ENCODE data around the gene SF3A2.

SF3A2 gene

GRCh38 chr19:2192862-2193261, 43.8 kb upstream of the SF3A2 start:
- TF ChIP-seq ZFP3 (CRISPR knock-in tag; IDR thresholded peaks at IDR 0.05) (no peak), ISL1 (CRISPR knock-in tag; IDR thresholded peaks at IDR 0.05) (no peak), ZC3H10 (CRISPR knock-in tag; IDR thresholded peaks at IDR 0.05) (no peak)
- ATAC-seq: no peak

- ATAC-seq: no peak
- no peak for TF ChIP-seq ZFP30 (CRISPR knock-in tag; IDR thresholded peaks at IDR 0.05)
- TF ChIP-seq CSDC2 (CRISPR knock-in tag; IDR thresholded peaks at IDR 0.05): no peak
- TF ChIP-seq ZC3H10 (CRISPR knock-in tag; IDR thresholded peaks at IDR 0.05): no peak
- TF ChIP-seq ISL1 (CRISPR knock-in tag; IDR thresholded peaks at IDR 0.05): no peak
- no peak for TF ChIP-seq ZNF565 (CRISPR knock-in tag; conservative IDR thresholded peaks at IDR 0.05; ENCODE audit: low read depth)
- TF ChIP-seq OSR1 (CRISPR knock-in tag; IDR thresholded peaks at IDR 0.05): no peak
- no peak for TF ChIP-seq POU6F1 (CRISPR knock-in tag; IDR thresholded peaks at IDR 0.05; ENCODE audit: borderline replicate concordance, low read depth)
- TF ChIP-seq ZFP3 (CRISPR knock-in tag; IDR thresholded peaks at IDR 0.05): no peak
- no peak for TF ChIP-seq CSRNP3 (CRISPR knock-in tag; IDR thresholded peaks at IDR 0.05)
- TF ChIP-seq CREB5 (CRISPR knock-in tag; IDR thresholded peaks at IDR 0.05; ENCODE audit: low read depth): no peak
- TF ChIP-seq ZNF70 (CRISPR knock-in tag; IDR thresholded peaks at IDR 0.05): no peak
- no peak for TF ChIP-seq TOX (CRISPR knock-in tag; IDR thresholded peaks at IDR 0.05; ENCODE audit: borderline replicate concordance)
Measured at GRCh38 chr19:2193807-2194206, 42.8 kb upstream of the SF3A2 start.

GRCh38 chr19:2194513-2195078, 42.0 kb upstream of the SF3A2 start:
- no peak for TF ChIP-seq GLIS3 (CRISPR knock-in tag; IDR thresholded peaks at IDR 0.05)
- TF ChIP-seq CREB5 (CRISPR knock-in tag; IDR thresholded peaks at IDR 0.05; ENCODE audit: low read depth): no peak
- no peak for TF ChIP-seq ARNTL (CRISPR knock-in tag; IDR thresholded peaks at IDR 0.05; ENCODE audit: borderline replicate concordance, low read depth)
- TF ChIP-seq ESRRG (CRISPR knock-in tag; IDR thresholded peaks at IDR 0.05): no peak
- TF ChIP-seq PPARA (CRISPR knock-in tag; IDR thresholded peaks at IDR 0.05; ENCODE audit: borderline replicate concordance): no peak
- no peak for TF ChIP-seq ZNF565 (CRISPR knock-in tag; conservative IDR thresholded peaks at IDR 0.05; ENCODE audit: low read depth)
- TF ChIP-seq ZC3H10 (CRISPR knock-in tag; IDR thresholded peaks at IDR 0.05): no peak
- no peak for TF ChIP-seq ZFP3 (CRISPR knock-in tag; IDR thresholded peaks at IDR 0.05)
- TF ChIP-seq BACH2 (CRISPR knock-in tag; IDR thresholded peaks at IDR 0.05; ENCODE audit: borderline replicate concordance): no peak
- no peak for TF ChIP-seq CSRNP3 (CRISPR knock-in tag; IDR thresholded peaks at IDR 0.05)
- no peak for TF ChIP-seq TOX (CRISPR knock-in tag; IDR thresholded peaks at IDR 0.05; ENCODE audit: borderline replicate concordance)
- TF ChIP-seq RARB (CRISPR knock-in tag; IDR thresholded peaks at IDR 0.05): no peak
- no peak for TF ChIP-seq ISL1 (CRISPR knock-in tag; IDR thresholded peaks at IDR 0.05)
- TF ChIP-seq TCF4 (CRISPR knock-in tag; IDR thresholded peaks at IDR 0.05; ENCODE audit: borderline replicate concordance): no peak
- no peak for TF ChIP-seq TSHZ2 (CRISPR knock-in tag; IDR thresholded peaks at IDR 0.05)
- ATAC-seq: no peak
